Measurements from ENCODE around the gene TNFRSF13B.
"Not testable (repeated sequence)": the region's sequence is repeated elsewhere in the genome, so short reads cannot be mapped to it uniquely, and the experiment has no call there.

TNFRSF13B gene

DNA sequence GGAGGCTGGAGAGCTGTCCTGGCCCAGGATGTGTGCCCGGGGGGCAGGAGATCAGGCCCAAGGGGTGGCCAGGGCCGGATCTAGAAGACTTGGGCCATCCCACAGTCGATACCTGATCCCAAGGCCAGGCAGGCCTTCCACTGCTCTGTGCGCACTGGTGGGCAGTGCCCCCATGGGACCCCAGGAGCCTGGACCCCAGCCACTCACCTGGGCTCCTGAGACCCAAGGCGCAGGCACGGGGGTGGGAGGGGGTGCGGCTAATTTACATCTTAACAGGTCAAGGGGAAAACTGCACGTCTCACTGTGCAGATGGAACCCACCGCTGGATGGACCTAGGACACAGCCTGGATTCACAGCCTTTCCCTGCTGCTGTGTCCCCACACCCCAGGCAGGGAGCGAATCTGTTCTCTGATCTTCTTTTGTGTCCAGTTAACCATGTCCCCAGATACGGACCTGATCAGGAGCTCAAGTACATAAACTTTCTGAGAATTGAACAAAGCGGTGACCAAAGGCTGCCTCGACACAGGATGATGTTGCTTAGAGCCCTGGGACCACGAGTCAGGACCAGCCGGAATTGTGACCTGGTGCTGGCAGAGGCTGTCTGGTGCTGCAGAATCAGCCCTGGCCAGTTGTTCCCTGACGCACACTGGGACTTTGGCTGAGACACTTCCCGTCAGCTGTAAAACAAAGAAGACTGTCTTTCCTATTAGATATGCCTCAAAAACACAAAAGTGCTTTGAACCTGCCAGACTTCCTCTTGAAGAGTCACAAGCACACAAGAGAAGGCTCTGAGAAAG lies 60.6 kb downstream of the TNFRSF13B start:
- peak; percentile 6 for DNase-seq (ENCODE audit: low spot score)

DNA sequence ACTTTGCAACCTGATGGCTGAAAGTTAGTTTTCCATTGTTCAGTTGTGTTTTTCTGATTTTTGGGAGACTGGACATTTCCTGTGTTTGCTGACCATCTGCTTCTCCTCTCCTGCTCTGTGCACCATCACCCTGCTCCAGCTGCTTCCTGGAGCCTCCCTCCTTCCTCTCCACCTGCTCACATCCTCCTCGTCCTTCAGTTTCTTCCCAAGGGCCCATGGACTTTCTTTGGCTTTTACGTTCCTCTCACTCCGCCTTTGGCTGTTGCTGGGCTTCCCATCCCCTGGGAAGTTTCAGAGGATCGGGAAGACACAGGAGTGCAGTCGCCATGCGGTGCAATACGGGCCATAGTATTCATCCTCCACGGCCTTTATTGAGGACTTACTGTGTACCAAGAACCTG lies 61.6 kb downstream of the TNFRSF13B start:
- DNase-seq (ENCODE audit: low spot score), result no peak

DNA sequence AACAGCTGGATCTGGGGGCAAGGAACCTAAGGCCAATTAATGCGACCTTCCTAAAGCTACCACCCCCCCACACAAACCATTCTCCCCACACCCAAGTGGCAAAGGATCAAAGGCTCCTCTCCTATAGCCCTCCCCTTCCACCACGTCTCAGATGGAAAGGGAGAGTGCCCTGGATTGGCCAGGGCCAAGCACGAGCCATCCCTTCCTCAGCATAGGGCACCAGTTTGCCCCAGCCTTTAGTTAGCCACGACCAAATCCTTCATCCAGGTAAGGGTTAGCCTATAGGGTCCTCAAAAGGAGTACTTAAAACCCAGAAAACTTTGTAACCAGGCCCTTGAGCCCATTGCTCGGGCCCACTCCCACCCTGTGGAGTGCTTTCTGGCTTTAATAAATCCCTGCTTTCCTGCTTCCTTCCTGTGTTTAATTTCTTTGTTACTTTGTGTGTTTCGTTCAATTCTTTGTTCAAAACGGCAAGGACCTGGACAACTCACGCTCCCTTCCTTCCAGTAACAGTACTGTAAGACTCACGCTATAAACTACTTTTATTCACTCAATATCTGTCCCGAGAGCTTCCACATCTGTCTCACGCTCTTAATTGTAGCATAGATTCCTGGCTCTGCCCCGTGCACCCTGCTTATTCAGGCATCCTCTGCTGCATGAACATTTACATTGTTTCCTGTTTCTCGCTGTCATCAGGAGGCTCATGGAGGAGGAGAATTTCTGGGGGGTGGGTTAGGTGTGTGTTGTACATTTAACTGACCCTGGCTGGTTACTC lies 62.3 kb downstream of the TNFRSF13B start:
- no peak for DNase-seq (ENCODE audit: low spot score)

DNA sequence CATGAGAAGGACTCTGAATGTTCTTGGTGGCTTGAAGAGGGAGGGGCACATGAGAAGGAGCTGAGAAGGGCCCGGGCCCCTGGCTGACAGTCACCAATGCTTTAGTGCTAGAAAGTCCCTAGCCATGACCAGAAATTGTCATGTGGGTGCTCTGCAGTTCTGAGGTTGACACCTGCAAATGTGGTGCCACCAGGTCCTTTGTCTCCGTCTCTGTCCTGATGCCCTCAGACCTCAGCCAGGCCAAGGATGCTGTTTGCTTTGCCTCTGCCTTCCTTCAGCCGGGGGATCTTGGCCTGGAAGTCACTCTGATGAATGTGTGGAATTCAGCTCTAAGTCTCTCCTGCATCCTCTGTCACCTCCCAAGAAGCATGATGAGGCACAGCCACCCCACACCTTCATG lies 63.6 kb downstream of the TNFRSF13B start:
- no peak for DNase-seq (ENCODE audit: low spot score)

DNA sequence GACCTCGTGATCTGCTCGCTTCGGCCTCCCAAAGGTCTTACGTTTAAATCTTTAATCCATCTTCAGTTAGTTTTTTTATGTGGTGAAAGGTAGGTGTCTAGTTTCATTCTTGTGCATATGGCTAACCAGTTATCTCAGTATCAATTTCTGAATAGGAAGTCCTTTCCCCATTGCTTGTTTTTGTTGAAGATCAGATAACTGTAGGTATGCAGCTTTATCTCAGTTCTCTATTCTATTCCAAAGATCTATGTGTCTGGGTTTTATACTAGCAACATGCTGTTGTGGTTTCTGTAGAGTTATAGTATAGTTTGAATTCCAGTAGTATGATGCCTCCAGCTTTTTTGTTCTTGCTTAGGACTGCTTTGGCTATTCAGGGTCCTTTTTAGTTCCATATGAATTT lies 65.2 kb downstream of the TNFRSF13B start:
- no peak for DNase-seq (ENCODE audit: low spot score)

DNA sequence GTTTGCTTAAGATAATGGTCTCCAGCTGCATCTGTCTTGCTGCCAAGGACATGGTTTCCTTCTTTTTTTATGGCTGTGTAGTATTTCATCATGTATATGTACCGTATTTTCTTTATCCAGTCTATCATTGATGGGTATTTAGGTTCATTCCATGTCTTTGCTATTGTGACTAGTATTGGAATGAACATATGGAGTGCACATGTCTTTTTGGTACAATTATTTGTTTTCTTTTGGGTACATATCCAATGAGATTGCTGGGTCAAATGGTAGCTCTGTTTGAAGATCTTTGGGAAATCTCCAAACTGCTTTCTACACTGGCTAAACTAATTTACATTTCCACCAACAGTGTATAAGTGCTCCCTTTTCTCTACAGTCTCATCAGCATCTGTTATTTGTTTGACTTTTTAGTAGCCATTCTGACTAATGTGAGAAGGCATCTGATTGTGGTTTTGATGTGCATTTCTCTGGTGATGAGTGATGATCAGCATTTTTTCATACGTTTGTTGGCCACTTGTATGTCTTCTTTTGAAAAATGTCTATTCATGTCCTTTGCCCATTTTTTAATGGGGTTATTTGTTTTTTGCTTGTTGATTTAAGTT lies 66.2 kb downstream of the TNFRSF13B start:
- no peak for DNase-seq (ENCODE audit: low spot score)

DNA sequence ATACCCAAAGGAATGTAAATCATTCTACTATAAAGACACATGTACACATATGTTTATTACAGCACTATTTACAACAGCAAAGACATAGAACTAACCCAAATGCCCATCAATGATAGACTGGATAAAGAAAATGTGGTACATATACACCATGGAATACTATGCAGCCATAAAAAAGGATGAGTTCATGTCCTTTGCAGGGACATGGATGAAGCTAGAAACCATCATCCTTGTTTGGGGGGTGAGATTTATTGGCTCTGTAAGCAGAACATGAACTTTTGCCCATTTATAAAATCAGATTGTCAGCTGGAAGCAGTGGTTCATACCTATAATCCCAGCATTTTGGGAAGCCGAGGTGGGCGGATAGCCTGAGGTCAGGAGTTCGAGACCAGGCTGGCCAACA lies 68.8 kb downstream of the TNFRSF13B start:
- not testable (repeated sequence) for DNase-seq (ENCODE audit: low spot score)

DNA sequence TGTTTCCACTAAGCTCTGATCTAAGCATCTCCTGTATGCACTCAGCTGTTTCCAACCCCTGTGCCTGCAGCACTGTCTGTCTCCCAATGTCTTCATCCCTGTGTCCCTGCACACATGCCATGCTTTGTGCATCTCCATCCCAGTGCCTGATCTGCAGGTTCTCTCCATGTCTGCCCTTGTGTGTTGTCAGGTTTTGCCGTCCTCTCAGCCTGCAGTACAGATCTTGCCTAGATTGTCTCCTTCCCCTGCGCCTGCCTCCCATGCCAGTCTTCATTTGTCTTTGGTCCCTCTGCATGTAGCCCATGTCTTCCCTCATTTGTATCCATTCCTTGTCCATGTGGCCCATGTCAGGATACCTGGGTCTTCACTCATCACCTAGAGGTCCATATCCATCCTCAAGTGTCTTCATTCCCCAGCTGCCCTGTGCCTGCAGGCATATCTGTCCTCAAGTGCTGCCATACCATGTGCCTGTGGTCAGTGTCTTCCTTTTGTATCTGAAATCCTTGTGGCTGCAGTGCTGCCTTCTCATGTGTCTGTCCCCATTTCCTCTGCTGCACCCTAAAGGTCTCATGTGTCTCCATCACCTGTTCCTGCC lies 71.5 kb downstream of the TNFRSF13B start:
- DNase-seq (ENCODE audit: low spot score), result no peak

DNA sequence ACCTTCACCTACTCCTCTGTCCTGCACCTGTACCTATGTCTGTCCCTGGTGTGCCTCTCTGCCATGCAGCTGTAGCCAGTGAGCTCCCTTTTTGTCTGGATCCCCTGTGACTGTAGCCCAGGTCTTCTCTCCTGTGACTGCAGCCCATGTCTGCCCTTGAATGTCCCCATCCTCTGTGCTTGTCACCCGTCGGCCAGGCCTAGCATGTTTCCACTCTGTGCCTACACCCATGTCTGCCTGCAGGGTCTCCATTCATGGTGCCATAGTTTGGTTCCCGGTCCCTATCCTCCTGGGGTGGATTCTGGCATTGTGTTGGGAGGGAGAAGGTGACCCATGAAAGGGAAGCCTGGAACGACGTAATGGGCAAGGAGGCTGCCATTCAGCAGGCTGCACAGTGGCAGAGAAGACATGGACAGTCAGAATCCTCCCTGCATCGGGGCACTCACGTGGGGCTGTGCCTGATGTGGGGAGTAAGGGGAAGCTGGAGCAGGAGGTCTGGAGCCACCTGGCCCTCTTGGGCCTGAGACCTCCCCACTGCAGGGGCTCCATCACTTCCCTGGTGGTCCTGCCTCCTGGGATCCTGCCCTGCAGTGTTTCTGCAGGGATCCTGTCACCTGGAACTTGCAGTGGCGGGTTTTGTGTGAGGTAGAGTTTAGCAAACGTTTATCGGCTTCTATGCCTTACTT lies 74.6 kb downstream of the TNFRSF13B start:
- DNase-seq (ENCODE audit: low spot score), result not testable (repeated sequence)

DNA sequence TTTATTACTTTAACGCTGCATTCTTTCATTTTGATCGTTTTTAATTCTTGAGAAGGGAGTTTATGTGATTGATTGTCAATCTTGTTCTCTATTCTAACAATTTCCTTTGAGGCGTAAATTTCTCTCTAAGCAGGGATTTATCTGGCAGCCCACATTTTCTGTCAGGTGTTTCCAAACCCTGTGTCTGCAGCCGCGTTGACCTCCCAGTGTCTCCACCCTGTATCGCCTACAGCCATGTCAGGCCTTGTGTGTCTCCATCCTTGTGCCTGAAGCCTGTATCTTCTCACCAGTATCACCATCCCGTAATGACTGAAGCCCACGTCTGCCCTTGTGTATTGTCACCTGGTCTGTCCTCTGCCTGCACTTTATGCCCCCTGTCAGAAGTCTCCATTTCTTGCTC lies 75.7 kb downstream of the TNFRSF13B start:
- DNase-seq (ENCODE audit: low spot score), result not testable (repeated sequence)

DNA sequence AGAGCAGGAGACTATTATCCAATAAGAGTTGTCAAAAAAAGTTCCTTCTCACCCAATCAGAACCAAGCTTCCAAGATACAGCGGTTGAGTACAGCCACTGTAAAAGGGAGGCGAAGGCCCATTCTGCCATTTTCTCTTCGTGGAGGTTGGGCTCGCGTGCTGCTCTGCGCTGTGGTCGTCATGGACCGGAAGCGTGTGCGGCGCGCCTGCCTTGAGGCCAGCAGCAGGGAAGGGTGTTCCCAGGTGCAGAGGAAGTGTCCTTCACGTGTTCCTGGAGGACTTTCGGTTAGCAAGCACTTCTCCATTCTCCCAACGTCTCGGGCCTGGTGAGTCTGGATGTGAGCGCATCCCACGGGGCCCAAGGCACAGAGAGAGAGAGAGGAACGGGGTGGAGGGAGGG lies 78.4 kb downstream of the TNFRSF13B start:
- DNase-seq (ENCODE audit: low spot score), result not testable (repeated sequence)

DNA sequence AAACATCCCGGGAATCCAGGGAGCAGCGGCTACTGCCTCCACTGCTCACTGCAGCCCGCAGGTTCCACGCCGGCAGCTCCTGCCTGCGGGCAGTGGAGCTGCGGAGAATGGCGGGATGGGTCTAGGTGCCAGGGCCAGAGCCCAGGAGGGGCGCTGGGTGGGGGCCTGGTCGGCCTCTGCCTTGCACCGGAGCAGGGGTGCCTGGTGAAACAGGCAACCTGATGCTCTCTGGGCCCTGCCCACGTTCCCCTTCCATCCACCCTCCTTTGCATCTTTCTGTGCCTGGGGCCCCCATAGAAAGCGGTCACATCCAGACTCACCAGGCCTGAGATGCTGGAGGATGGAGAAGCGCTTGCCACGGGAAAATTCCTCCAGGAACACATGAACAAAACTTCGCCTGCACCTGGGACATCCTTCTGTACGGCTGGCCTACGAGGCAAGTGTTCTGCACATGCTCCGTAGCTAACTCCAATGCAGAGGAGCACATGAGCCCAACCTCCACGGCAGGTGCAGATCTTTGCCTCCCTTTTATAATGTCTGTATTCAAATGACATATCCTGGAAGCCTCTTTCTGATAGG lies 79.0 kb downstream of the TNFRSF13B start:
- DNase-seq (ENCODE audit: low spot score), result not testable (repeated sequence)

DNA sequence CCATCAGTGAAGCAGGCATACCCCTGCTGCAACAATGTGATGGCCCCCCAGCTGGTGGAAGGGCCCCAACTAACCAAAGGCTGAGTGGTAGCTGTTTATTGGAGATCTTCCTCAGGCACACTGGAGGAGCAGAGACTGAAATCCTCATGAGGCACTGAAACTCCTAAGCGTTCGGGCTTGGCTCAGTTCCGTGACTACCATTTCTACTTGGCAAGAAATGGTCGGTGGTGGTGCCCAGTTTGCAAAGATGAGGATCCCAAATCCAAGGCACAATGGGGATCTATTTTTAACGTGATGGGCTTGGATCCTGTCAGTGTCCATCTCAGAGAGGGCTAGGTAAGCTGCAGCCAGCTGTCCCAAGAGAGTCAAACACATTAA lies 82.8 kb downstream of the TNFRSF13B start:
- DNase-seq (ENCODE audit: low spot score), result no peak
